ENCODE results near the gene MIA2.
"Not testable (repeated sequence)": the region's sequence is repeated elsewhere in the genome, so short reads cannot be mapped to it uniquely, and the experiment has no call there.

The MIA2 gene

DNA sequence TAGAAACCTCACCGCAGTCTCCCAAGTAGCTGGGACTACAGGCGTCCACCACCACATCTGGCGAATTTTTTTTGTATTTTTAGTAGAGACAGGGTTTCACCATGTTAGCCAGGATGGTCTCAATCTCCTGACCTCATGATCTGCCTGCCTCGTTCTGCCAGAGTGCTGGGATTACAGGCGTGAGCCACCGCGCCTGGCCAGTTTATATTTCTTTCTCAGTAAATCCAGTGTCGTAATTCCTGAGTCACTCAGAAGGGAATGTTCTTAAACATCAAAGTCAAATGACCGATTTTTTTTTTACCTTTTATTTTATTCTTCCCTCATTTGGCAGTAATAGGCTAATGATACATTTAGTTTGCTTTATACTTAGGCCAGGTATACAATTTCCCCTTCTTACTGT, 118.0 kb downstream of the MIA2 start:
- DNase-seq: no peak

GRCh38 chr14:39359069-39359468, 125.4 kb downstream of the MIA2 start:
- not testable (repeated sequence) for DNase-seq

GRCh38 chr14:39360316-39360715, 126.6 kb downstream of the MIA2 start:
- no peak for DNase-seq

GRCh38 chr14:39361556-39361955, 127.8 kb downstream of the MIA2 start:
- not testable (repeated sequence) for DNase-seq

DNA sequence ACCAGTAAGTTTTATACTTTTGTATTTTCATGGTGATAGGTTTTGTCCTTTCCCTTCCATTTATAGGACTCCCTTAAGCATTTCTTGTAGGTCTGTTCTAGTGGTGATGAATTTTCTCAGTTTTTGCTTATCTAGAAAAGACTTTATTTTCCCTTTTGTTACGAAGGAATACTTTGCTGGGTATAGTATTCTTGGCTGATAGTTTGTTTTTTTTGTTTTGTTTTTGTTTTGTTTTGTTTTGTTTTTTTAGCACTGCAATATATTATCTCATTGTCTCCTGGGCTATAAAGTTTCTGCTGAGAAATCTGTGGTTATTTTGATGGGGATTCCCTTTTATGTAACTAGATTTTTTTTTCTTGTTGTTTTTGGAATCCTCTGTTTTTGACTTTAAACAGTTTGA, 130.8 kb downstream of the MIA2 start:
- DNase-seq: no peak

DNA sequence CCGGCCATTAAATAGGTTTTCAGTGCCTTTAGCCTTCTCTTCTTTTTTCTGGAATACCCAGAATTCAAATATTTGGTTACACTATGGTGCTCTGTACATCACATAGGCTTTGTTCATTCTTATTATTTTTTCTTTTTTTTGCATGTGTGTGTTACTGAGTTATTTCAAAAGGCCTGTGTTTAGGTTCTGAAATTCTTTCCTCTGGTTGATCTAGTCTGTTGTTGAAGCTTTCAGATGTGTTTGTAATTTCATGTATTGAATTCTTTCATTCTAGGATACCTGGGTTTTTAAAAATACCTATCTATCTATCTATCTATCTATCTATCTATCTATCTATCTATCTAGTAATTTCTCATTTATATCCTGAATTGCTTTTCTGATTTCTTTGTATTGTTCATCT, 131.6 kb downstream of the MIA2 start:
- DNase-seq: no peak

DNA sequence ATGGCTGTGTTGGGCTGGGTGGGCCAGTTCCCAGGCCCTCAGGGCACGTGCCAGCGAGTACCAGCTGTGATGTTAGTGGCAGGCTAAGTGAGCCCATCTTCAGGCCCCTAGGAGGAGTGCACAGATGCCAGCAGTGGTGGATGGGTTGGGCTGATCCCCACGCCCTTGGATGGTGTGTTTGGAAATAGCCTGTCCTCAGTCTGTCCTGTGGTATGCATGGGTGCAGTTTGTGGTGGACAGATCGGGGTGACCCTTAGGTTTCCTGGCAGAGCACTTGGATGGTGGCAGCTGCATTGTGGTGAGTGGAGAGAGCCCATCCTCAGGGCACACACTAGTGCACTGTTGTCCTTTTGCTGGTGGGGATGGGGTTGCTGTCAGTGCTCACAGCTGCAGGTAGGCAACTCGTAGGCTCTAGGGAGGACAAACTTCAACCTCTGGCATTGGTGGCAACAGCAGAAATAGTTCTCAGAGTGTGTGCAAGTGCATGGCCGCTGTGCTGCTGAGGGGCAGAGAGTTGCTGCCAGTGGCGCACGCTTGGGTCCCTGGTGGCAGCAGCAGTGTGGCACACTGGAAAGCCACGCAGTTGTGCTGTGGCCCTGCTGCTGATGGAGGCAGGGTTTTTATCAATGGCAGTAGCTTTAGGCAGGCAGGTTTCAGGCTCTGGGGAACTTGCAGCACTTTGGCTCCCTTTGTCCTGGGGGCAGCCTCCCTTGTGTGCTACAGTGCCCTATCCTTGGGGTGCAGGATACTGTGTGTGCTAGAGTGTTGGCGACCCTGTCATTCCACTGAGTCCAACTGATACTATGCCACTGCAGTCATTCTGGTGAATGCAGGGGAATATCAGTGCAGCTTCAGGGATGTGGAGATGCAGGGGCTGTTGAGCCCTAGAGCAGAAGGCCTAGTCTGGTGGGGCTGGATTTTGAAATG, 133.0 kb downstream of the MIA2 start:
- DNase-seq: no peak

DNA sequence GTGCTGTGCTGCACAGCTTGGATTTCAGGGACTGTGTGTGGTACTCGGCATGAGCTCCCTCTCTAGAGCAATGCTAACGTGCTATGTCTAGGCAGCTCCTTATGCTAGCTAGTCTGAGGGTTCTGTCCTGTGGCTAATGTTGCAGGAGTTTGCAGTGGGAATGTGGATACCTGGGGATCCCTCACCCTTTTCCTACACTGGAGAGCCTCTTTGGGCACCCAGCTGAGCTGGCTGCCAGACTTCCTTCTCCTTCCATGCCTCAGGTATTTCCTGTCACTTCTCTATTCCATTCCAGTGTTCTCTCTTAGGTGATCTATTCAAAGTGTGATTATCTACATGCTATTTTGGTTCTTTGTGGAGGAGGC, 133.7 kb downstream of the MIA2 start:
- no peak for DNase-seq

- peak; percentile 44 for DNase-seq
Observed at GRCh38 chr14:39368261-39368959, 134.7 kb downstream of the MIA2 start.

DNA sequence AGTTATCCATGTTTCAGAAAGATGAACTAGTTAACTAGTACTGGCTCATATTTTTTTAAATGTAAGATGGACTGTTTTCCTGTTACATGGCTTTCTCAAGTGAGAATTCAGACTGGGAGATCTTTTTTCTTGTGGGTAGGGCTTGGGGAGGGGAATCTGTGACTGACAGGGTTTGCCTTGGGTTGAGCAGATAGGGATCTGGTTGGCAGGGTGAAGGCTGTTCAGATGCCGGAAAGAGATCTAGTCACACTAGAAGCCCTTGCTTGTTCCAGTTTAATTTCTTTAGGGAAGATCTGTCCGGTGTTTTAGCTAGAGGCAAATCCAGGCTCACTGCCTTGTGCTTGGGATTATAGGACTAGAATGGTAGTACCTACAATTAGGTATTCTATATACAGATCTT, 135.3 kb downstream of the MIA2 start:
- DNase-seq: no peak

DNA sequence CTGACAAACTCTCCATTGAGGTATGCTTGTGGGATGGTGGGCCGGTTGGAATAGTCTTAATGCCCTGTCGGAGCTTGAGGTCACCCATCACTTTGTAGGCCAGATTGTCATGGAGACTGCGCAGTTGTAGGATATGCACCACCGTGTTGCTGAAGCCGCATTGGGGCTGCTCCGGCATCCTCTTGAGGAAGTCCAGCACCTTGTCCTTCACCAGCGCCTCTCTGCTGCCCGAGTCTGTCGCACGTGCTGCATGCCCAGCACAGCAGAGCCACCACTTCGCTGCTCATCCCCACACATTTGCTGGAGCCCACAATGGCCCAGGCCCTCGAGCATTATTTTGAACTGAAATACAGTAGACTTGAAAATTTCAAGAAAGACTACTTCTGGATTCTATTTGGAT, 136.7 kb downstream of the MIA2 start:
- DNase-seq: no peak

DNA sequence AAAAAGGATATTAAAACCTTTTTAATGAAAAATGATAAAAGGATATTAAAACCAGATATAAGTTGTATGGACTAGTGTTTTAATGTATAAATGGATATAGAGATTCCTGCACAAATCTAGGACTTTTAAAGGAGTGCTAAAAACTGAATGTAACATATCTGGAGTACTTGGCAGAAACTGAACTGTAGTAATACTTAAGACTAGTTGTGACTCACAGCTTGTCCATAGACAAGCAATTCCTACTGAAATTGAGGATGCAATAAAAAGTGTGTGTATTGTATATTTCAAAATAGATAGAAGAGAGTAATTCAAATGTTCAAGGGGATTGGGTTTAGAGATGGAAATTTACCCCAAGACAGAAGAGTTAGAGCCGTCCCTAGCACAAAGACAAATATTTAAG, 138.9 kb downstream of the MIA2 start:
- DNase-seq: no peak

- DNase-seq: no peak
Observed at GRCh38 chr14:39374851-39375250, 141.1 kb downstream of the MIA2 start.

- no peak for DNase-seq
Observed at GRCh38 chr14:39376667-39377403, 143.1 kb downstream of the MIA2 start.

GRCh38 chr14:39381366-39381765, 147.7 kb downstream of the MIA2 start:
- no peak for DNase-seq

- no peak for DNase-seq
Observed at GRCh38 chr14:39382463-39382862, 148.7 kb downstream of the MIA2 start.

GRCh38 chr14:39383026-39383660, 149.4 kb downstream of the MIA2 start:
- no peak for DNase-seq

- no peak for DNase-seq
Observed at GRCh38 chr14:39383741-39384140, 150.0 kb downstream of the MIA2 start.

DNA sequence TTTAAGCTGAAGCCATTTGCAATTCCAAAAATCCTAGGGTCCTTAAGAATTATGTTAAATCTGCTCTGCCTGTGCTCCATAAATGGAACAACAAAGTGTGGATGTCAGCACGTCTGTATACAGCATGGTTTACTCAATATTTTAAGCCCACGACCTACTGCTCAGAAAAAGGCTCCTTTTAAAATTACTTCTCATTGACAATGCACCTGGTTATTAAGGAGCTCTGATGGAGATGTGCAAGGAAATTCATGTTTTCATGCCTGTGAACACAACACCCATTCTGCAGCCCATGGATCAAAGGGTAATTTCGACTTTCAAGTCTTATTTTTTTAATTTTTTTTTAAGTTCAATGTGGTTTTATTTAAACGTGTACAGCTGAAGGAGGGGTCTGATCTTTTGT, 150.5 kb downstream of the MIA2 start:
- no peak for DNase-seq

DNA sequence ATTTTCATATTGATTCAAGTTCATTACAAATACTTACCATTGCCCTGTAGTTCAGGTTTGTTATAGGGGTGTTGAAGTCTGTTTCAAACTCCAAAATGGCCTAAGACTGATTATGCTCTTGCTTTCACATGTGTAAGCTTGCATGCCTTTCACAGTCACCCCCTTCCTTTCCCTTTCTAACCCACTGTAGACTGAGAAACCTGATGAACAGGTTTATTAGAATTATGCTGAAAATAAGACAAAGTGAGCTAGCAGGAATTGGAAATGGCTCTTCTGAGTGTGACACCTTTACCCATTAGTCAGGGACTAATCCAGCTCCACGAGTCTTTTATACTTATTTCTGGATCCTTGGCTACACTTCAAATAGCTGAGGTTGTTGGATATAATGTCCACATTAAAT, 159.6 kb downstream of the MIA2 start:
- no peak for DNase-seq

DNA sequence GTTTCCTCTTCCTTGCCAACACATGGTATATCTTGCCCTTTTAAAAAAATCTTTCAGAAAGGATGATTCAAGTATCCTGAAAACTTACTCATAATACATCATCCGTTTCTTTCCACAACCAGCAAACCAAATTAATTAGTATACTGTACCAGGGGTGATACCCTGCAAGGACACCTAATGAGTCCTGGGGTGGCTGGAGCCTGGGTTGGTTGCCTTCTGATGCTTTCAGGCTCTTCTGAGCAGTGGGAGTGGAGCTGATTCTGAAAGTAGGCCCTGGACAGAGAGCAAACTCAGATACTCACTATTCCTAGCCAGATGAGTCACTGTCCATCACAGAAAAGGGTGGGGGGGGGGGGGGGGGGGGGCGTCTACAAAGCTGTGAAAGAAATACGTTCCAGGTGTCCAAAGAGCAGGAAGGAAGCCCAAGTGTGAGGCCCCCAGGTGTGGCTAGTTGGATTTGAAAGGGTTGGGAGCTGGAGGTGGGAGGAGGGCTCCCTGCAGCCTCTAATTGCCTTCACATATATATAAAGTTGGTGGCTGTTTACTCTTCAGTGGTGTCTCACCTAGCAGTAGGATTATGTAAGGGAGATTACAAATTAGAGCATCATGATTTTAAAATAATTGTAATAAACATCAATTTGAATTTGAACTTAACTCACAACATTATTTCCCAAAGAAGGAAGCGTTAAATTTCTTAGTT, 162.0 kb downstream of the MIA2 start:
- DNase-seq: no peak

GRCh38 chr14:39396448-39396847, 162.7 kb downstream of the MIA2 start:
- DNase-seq: no peak

GRCh38 chr14:39398382-39398781, 164.7 kb downstream of the MIA2 start:
- DNase-seq: no peak

Measured in NCI-H345 (cell line).